HepG2 (cell line): ENCODE data around the gene PSMC5. TPM values are rescaled to one million over a fixed set of nuclear protein-coding genes. Genes with fewer than 3 reads are reported as not detected.

Source experiments
- ARNT ChIP-seq: fragments of 450-650 bp; IDR thresholded peaks from 2 replicates; pipeline ENCODE4 v1.6.1; 2017
- ATF4 ChIP-seq, 2 experiments: fragments of 450-650 bp in 1 of 2; sonication (generic) in 1 of 2; formaldehyde crosslinking; IDR thresholded peaks; 2 replicates each; pipeline versions ENCODE4 v1.5.0 to v1.8.0; 2020 to 2022; ENCODE audit warnings: mild to moderate bottlenecking in 1 of 2, missing genetic modification reagents in 1 of 2
- EED ChIP-seq: sonication (generic); formaldehyde crosslinking; IDR thresholded peaks from 2 replicates; pipeline ENCODE4 v1.5.0; 2020; ENCODE audit warnings: mild to moderate bottlenecking, missing genetic modification reagents
- KIAA2018 ChIP-seq: sonication (generic); formaldehyde crosslinking; IDR thresholded peaks from 2 replicates; pipeline ENCODE4 v1.5.0; 2020; ENCODE audit warnings: mild to moderate bottlenecking, missing genetic modification reagents, borderline replicate concordance
- MNT ChIP-seq: fragments of 450-650 bp; IDR thresholded peaks from 2 replicates; pipeline ENCODE4 v1.6.1; 2016
- NFAT5 ChIP-seq: sonication (generic); formaldehyde crosslinking; IDR thresholded peaks from 2 replicates; pipeline ENCODE4 v1.4.0; 2020; ENCODE audit warnings: missing genetic modification reagents
- SPEN ChIP-seq: sonication (generic); formaldehyde crosslinking; IDR thresholded peaks from 2 replicates; pipeline ENCODE4 v1.5.1; 2020; ENCODE audit warnings: low read depth, mild to moderate bottlenecking, missing genetic modification reagents
- SUZ12 ChIP-seq: fragments of 150-350 bp; IDR thresholded peaks from 2 replicates; pipeline ENCODE4 v1.6.1; 2014; ENCODE audit warnings: low read depth, low read length
- ZFYVE20 ChIP-seq: sonication (generic); formaldehyde crosslinking; IDR thresholded peaks from 2 replicates; pipeline ENCODE4 v1.8.0; 2023; ENCODE audit warnings: low read depth, mild to moderate bottlenecking, moderate library complexity, missing genetic modification reagents, borderline replicate concordance
- ZNF333 ChIP-seq: sonication (generic); formaldehyde crosslinking; IDR thresholded peaks from 2 replicates; pipeline ENCODE4 v1.4.0; 2020; ENCODE audit warnings: mild to moderate bottlenecking, missing genetic modification reagents, borderline replicate concordance
- ZNF576 ChIP-seq: sonication (generic); formaldehyde crosslinking; IDR thresholded peaks from 2 replicates; pipeline ENCODE4 v1.4.0; 2020; ENCODE audit warnings: mild to moderate bottlenecking, missing genetic modification reagents
- polyA plus RNA-seq, 8 experiments: library from polyadenylated mRNA; depleted of rRNA in 3 of 8; stranded (reverse) in 7 of 8; unstranded in 1 of 8; fragments of >200 nt; fragmentation: Illumina TruSeq in 4 of 8; extraction: Trizol in 4 of 8; gene quantifications; 2 replicates each; pipeline versions ENCODE4 v1.2.1 to v1.2.3, GENCODE V29; 2011 to 2016; ENCODE audit warnings: low read depth in 4 of 8, missing spikeins in 1 of 8, mixed read lengths in 1 of 8; ENCODE audit not compliant: insufficient read depth in 1 of 8
- total RNA-seq, 5 experiments: library from RNA; depleted of rRNA; stranded (reverse); fragments of >200 nt; fragmentation: Illumina TruSeq; extraction: Trizol; gene quantifications; 2 replicates each; pipeline ENCODE4 v1.2.3, GENCODE V29; 2016; ENCODE audit warnings: low read depth in 1 of 5

PSMC5 gene
- total and polyA plus RNA-seq, 2 of the 13 experiments (the other 11 are each of a cell fraction or from before 2014, with no cell fraction given), result 35.3 to 128 TPM

GRCh38 chr17:63842540-63843386 is 15.5 kb downstream of the PSMC5 start, which contains the start of gene SMARCD2 (continued):
- TF ChIP-seq KIAA2018 (CRISPR knock-in tag) (0 out of 2 replicates have a peak, but pooled peaks have one; percentile 88), ATF4 (CRISPR knock-in tag; IDR thresholded peaks at IDR 0.05) (peak in 1 of 2 experiments; percentile 77; a peak in 2 of 4 replicates), MNT (no peak), SUZ12 (no peak), ZNF576 (CRISPR knock-in tag) (no peak), ZFYVE20 (CRISPR knock-in tag) (peak; percentile 88; the same call in 1 of the 2 replicates), NFAT5 (CRISPR knock-in tag) (peak; percentile 88; the same call in 1 of the 2 replicates), ZNF333 (CRISPR knock-in tag) (peak; percentile 2; the same call in 1 of the 2 replicates), EED (CRISPR knock-in tag) (peak; percentile 79), ARNT (no peak), SPEN (CRISPR knock-in tag) (peak; percentile 84)
